ENCODE results near the gene PHACTR3.
"Not testable (repeated sequence)": the region's sequence is repeated elsewhere in the genome, so short reads cannot be mapped to it uniquely, and the experiment has no call there.

Gene PHACTR3

GRCh38 chr20:59603781-59604541 lies at the start of gene PHACTR3:
TSS of gene PHACTR3 (plus strand) at chr20:59604540. CDS start at chr20:59605015, 475 bp downstream.
- DNase-seq: no peak

DNA sequence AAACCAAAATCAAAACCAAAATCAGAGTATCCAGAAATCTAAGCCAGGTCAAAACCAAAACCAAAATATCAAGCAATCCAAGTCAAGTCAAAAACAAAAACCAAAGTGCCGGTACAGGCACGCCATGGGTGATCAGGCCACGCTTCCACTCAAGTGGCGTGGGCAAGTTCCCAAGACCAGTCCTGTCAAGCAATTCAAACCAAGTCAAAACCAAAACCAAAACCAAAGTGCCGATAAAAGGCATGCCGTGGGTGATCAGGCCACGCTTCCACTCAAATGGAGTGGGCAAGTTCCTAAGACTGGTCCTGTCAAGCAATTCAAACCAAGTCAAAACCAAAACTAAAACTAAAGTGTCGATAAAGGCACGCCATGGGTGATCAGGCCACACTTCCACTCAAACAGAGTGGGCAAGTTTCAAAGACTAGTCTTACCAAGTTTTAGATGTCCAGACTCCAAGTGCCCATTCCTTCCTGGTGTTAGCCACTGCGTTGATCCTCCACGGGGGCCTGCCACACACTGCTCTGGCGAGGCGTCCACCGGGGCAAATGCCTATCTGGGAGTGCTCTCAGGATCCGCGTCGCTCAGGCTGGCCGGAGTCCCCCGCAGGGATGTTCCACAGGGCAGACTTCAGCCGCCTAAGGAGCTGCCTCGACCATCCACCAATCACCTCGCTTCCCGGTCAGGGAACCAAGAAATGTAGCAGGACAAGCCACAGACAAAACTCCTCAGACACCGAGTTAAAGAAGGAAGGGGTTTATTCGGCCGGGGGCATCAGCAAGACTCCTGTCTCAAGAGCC lies 46.4 kb upstream of the PHACTR3 start:
- not testable (repeated sequence) for DNase-seq

DNA sequence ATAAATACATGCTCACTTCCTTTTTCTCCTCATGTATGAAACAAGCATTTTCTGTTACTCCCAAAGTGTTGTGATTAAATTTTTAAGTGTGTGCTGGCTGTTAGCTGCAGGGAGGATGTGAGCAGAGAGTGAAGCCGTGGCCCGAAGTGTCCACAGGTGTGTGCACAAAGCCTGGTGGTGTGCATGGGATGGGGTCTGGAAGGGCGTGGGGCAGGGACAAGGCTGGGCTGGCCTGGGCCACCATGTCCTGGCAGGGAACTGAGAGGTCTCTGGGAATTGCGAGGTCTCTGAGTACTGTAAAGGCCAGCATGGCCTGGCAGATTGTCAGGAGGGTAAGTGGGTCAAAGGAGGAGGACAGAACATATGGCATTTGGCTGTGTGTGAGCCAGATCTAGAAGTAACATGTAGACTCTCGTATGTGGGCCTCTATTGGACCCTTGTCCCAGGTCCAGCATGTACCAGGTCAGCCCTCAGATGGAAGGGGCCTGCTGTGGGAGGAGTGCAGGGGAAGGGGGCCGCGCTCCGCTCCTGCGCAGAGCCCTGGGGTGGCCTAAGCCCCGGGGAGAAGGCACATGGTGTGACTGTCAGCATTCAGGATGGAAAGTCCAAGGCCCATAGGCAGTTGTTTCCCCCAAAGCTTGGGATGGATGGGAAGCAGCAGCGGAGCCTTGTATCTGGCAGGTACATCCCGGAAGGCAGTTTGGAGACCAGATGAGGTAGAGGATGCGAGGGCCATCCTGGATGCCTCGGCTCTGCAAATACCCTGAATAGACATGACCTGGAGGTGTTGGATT lies 45.1 kb upstream of the PHACTR3 start:
- no peak for DNase-seq

GRCh38 chr20:59559863-59560262 lies 44.5 kb upstream of the PHACTR3 start:
- DNase-seq: no peak

GRCh38 chr20:59560588-59561227 lies 43.6 kb upstream of the PHACTR3 start:
- peak; percentile 16 for DNase-seq

GRCh38 chr20:59561228-59561605 lies 43.1 kb upstream of the PHACTR3 start:
- DNase-seq: no peak

DNA sequence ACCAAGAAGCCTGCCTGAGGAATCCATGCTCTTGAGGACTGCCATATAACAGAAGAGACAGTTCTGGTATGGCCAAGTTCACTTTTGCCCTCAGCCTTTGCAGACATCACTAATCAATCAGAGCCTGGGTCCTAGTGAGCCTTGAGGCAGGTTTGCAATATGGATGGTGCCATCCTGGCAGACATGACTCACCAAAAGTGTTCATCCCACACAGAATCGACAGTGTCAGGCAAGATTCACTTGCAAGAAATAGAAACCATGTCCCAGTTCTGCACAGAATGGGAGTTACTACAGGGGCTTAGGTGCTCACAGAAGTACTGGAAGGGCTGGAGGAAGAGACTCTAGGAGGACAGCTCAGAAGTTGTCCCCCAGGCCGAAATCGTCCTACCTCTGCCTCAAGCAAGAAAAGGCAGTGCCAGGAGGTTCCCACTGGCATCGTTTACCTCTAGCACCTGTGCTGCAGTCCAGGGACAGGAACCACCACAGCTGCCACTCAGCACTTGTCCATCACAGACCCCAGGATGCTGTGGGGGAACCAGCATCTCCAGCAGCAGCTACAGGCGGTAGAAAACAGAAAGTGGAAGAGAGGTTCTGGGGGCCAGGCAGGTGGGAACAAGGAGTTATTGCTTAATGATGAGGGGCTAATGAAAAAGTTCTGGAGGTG lies 42.6 kb upstream of the PHACTR3 start:
- no peak for DNase-seq

DNA sequence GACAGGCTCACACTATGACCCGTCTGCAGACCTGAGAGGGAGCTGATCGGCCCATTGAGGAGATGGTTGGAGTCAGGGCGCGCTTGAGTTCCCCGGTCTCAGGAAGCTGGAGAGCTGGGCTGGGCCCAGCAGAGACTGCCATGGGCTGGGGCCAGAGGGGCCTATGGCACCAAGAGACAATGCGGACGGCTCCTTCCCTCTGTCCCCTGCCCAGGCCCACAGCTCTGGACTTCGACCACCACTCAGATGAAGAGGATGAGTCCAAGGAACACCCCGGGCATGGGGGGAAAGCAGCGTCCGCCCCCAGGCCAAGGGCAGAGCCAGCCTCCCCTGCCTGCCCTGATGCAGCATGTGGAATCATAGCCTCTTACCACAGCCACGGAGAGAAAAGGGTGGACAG lies 40.2 kb upstream of the PHACTR3 start:
- DNase-seq: no peak

DNA sequence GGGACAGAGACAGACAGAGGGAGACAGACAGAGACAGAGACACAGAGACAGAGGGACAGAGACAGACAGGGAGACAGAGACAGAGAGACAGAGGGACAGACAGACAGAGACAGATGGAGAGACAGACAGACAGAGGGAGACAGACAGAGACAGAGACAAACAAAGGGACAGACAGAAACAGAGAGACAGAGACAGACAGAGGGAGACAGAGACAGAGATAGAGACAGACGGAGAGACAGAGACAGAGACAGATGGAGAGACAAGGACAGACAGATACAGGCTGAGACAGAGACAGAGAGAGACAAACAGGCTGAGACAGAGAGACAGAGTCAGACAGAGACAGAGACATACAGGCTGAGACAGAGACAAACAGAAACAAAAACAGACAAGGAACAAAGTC lies 39.4 kb upstream of the PHACTR3 start:
- no peak for DNase-seq

GRCh38 chr20:59565768-59566461 lies 38.4 kb upstream of the PHACTR3 start:
- no peak for DNase-seq

DNA sequence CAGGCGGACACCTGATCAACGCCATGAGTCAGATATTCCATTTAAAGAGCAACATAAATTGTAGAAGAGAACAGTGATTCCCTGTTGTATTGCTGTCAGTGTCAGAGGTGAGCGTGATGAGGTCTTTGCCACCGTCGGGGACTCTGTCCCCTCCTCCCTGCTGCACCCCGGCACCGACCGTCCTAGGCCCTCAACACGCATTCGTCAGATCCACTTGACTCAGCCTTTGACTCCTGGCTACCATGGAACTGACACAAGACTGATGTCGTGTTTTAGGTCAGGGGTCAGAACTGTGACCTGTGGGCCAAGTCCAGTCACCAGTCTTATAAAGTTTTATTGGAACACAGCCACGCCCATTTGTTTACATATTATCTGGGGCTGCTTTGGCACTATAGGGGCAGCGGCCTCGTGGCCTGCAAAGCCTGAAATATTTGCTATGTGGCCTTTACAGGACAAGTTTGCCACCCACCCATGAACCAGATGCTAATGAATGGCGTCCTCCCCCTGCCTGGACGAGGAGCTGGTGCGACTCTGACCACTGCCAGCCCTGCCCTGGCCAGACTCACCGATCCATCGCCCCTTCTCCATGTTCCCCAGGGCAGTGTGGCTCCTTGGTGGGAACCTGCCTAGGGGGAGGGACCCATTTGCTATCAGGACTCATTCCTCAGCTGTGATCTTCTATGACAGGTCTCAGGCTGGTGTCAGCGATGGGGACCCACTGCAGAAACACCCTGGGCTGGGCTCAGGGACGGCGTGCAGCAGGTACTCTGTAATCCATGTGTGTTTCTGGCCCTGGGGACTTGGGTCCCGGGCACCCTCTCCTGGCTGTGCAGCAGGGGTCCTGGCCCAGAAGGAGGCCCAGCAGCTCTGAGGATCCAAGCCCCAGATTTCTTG lies 37.5 kb upstream of the PHACTR3 start:
- DNase-seq: no peak

DNA sequence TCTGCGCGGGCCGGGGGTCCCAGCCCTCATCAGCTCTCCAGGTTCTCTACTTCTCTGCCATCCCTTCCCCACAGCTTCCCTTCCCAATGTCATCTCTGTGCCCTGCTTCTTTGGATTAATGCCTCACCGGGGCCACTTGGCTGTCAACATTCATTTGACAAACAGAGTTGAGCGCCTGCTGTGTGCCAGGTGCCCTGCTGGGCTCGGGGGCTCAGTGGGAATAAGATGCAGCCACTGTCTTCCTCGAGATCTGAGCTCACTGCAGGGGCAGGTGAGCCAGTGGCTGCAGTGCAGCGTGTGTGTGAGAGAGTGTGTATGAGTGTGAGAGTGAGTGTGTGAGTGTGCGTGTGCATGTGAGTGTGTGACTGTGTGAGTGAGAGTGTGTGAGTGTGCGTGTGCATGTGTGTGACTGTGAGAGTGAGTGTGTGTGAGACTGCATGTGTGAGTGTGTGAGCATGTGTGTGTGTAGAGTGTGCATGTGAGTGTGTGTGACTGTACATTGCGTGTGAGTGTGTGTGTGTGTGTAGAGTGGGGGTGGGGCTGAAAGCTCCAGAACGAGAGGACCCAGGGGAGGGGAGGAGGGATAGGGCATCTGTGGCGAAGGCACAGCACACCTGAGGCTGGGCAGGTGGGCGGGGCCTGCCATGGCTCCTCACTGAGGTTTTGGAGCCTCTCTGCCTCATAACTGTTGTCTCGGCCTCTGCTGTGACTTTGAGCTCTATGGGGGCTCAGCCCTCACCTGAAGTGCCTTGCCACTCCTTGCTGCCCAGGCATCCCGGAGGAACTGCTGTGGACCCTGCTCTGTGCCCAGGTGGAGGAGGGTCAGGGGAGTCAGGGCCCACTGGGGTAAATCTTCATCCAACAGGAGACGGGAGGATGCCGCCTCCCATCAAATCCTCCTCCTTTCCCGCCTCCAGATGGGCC lies 36.5 kb upstream of the PHACTR3 start:
- no peak for DNase-seq

DNA sequence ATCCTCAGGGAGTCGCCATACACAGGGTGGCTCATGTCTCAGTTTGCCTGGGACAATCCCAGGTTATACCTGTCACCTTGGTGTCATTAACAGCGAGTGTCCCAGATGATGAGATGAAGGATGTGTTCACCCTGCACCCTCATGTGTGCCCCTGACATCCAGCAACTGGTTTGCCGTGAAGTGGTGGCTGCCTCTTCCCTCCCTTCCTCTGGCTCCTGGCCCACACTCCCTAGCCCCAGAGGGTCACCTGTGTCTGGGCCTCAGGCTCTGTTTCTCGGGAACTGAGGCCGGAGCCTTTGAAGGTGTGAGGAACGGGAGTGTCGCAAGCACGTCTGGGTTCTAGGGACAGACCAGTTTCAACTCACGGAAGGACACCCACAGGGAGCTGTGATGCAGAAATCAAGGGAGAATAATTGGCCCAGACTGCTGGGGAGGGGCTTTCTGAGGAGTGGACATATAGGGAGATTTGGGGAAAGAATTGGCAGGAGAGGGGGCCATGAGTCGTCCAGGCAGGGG lies 35.8 kb upstream of the PHACTR3 start:
- DNase-seq: no peak

DNA sequence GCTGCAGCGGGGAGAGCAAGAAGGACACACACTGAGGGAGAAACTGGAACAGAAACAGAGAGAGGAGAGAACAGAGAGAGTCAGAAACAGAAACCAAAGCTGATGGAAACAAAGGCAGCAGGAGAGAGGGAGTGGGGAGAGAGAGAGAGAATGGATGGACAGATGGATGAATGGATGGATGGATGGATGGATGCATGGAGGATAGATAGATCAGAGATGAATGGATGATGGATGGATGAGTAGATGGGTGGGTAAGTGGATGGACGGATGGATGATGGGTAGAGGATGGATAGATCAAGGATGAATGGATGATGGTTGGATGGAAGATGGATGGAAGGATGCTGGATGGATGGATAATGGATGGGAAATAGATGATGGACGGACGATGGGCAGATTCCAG lies 35.0 kb upstream of the PHACTR3 start:
- no peak for DNase-seq

GRCh38 chr20:59571151-59571550 lies 33.2 kb upstream of the PHACTR3 start:
- DNase-seq: no peak

GRCh38 chr20:59571551-59572314 lies 32.6 kb upstream of the PHACTR3 start:
- DNase-seq: peak; percentile 64

DNA sequence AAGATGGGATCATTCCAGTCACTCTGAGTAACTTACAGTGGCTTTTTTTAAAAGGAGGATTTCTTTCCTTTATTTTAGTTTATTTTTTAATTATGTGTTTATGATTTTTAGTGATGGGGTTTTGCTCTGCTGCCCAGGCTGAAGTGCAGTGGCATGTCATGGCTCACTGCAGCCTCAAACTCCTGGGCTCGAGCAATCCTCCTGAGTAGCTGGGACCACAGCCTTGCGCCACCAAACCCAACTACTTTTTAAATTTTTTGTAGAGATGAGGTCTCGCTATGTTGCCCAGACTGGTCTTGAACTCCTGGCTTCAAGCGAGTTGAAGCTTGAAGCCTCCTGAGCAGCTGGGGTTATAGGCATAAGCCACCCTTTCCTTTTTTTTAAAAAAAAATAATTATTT lies 31.8 kb upstream of the PHACTR3 start:
- no peak for DNase-seq

GRCh38 chr20:59573837-59574236 lies 30.5 kb upstream of the PHACTR3 start:
- DNase-seq: no peak

DNA sequence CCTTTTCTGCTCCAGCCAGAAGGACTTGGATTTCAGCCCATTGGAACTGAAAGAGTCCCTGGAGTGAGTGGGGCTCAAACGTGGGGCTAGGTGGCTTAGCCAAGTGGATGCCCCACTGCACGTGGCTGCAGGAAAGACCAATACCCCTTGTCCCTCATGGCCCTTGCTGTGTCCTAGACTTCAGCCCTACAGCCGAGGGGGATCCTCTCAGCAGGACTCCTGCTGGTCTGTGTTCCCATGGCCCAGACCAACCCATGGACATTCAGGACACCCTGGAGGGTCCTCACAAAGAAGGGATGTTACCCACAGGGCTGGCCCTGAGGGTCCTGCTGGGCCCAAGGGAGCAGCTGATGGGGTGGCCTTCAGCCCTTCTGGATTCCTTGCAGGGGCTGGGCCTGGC lies 30.0 kb upstream of the PHACTR3 start:
- DNase-seq: no peak

Measured in activated CD4-positive, alpha-beta T cell treated with anti-CD3 and anti-CD28 coated beads, Interleukin-10, Interleukin-2, amounts not matched to agents 100 ng/mL and 50 ng/mL, durations not matched to agents 16 hours and 8 hours (primary cell).